ENCODE measurements around the gene SSH2.

DNA sequence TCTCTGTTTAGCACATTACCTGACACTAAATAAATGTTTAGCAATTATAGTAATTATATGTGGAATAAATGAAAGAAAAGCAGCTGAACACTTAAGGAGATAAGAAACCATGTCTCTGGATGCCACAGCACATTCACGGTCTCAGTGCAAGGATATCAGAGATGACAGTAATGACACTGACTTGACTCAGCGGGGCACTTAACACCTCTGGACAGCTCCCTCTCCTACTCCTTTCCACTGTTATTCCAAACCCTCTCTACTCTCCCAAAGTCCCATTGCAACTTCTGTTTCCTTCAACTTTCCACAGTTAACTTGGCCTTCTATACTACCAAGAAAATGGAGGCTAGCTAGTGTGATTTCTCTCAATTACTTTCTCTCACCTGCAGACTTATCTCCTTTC lies 214.3 kb downstream of the SSH2 start:
- TF ChIP-seq EZH2 (IDR thresholded peaks at IDR 0.05; ENCODE audit: low read depth) = no peak
- TF ChIP-seq, protein P1, sequence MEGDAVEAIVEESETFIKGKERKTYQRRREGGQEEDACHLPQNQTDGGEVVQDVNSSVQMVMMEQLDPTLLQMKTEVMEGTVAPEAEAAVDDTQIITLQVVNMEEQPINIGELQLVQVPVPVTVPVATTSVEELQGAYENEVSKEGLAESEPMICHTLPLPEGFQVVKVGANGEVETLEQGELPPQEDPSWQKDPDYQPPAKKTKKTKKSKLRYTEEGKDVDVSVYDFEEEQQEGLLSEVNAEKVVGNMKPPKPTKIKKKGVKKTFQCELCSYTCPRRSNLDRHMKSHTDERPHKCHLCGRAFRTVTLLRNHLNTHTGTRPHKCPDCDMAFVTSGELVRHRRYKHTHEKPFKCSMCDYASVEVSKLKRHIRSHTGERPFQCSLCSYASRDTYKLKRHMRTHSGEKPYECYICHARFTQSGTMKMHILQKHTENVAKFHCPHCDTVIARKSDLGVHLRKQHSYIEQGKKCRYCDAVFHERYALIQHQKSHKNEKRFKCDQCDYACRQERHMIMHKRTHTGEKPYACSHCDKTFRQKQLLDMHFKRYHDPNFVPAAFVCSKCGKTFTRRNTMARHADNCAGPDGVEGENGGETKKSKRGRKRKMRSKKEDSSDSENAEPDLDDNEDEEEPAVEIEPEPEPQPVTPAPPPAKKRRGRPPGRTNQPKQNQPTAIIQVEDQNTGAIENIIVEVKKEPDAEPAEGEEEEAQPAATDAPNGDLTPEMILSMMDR (conservative IDR thresholded peaks at IDR 0.05) = no peak
